Left lung (tissue), 10 donors: ENCODE data around the gene HSBP1L1. TPM values are rescaled to one million over a fixed set of nuclear protein-coding genes. Genes with fewer than 3 reads are reported as not detected.
A peak's percentile ranks its signal among the peaks of the same experiment; 100 is the strongest.

ENCODE experiments used
- ATAC-seq: fragments of 200-7000 bp; cut with Tn5 transposase; one replicate; pipeline ENCODE4 v1.9.1; 2020; ENCODE audit warnings: moderate library complexity
- DNase-seq, 4 donors: peaks; one replicate each; pipeline ENCODE4 v3.0.0-alpha.2; 2013 to 2020
- H3K27ac ChIP-seq, 2 donors: fragments of 200-600 bp; sonication (generic) in 1 of 2; one replicate each; pipeline versions ENCODE4 v1.5.0 to v1.8.0; 2020 to 2021
- H3K27me3 ChIP-seq, 2 donors: fragments of 200-600 bp; sonication (generic) in 1 of 2; one replicate each; pipeline versions ENCODE4 v1.5.0 to v1.8.0; 2020 to 2021
- H3K36me3 ChIP-seq, 2 donors: fragments of 200-600 bp; sonication (generic) in 1 of 2; one replicate each; pipeline versions ENCODE4 v1.5.0 to v1.8.0; 2020 to 2021
- H3K4me1 ChIP-seq, 2 donors: fragments of 200-600 bp; one replicate each; pipeline ENCODE4 v1.8.0; 2021
- H3K4me3 ChIP-seq, 2 donors: fragments of 200-600 bp; sonication (generic) in 1 of 2; one replicate each; pipeline versions ENCODE4 v1.5.0 to v1.8.0; 2020 to 2021; ENCODE audit warnings: mild to moderate bottlenecking in 1 of 2
- H3K9me3 ChIP-seq, 2 donors: fragments of 200-600 bp; sonication (generic) in 1 of 2; one replicate each; pipeline versions ENCODE4 v1.5.0 to v1.8.0; 2020 to 2021
- CTCF ChIP-seq, 2 donors: fragments of 200-600 bp; sonication (generic) in 1 of 2; IDR thresholded peaks; one replicate each; pipeline versions ENCODE4 v1.5.0 to v1.8.0; 2021; ENCODE audit warnings: antibody characterized with exemption in 2 of 2
- intact Hi-C, 2 donors: fragments of 100-400 bp; cut with DNase I; formaldehyde crosslinking; loops; one replicate each; pipeline versions ENCODE4 v1.11.2 to v1.14.2; 2022
- polyA plus RNA-seq, 6 donors: library from polyadenylated mRNA; unstranded; fragments of 120-200 nt; gene quantifications; one replicate each; pipeline ENCODE4 v1.2.1, GENCODE V29; 2013; ENCODE audit not compliant: insufficient read length in 6 of 6
- total RNA-seq, 2 donors: library from RNA; stranded (reverse); fragmentation: NEBNext Ultra II Directional; extraction: Animal tissue kit (Norgen Biotek cat#: 25700); gene quantifications; one replicate each; pipeline ENCODE4 v1.2.1, GENCODE V29; 2021
- donor health status: DM: no; HTN: yes; CAD: no.
- donor health status: DM: no; HTN: no; CAD: no.

The HSBP1L1 gene
- total and polyA plus RNA-seq, 8 donors, result 21.7 to 38.5 (median 26.5) TPM

GRCh38 chr18:79949697-79950487 is 14.6 kb upstream of the HSBP1L1 start:
- no peak for TF ChIP-seq CTCF (IDR thresholded peaks at IDR 0.05)
- peak overlapping the region; percentile 70 to 80 for H3K27ac ChIP-seq
- peak; percentile 4 for ATAC-seq
- DNase-seq, result peak in 2 of 4 donors; percentile 73 to 87
- peak overlapping the region; percentile 54 to 79 for H3K4me3 ChIP-seq
- no peaks in the 10 kb centered on the region for H3K9me3 ChIP-seq
- H3K36me3 ChIP-seq, result peaks cover 0 to 9% of the 10 kb centered on the region in 2 donors
- intact Hi-C loops, result no loop called here
- H3K27me3 ChIP-seq, result peaks cover 0 to 7% of the 10 kb centered on the region in 2 donors
- peaks cover 31 to 48% of the 10 kb centered on the region in 2 donors for H3K4me1 ChIP-seq

- peak overlapping the region; percentile 54 to 79 for H3K4me3 ChIP-seq
- intact Hi-C loops, result no loop called here
- peaks cover 0 to 9% of the 10 kb centered on the region in 2 donors for H3K36me3 ChIP-seq
- ATAC-seq, result peak; percentile 20
- peaks cover 26 to 48% of the 10 kb centered on the region in 2 donors for H3K4me1 ChIP-seq
- TF ChIP-seq CTCF (IDR thresholded peaks at IDR 0.05), result no peak
- H3K27ac ChIP-seq, result peak overlapping the region; percentile 70 to 80
- H3K27me3 ChIP-seq, result peaks cover 0 to 7% of the 10 kb centered on the region in 2 donors
- no peaks in the 10 kb centered on the region for H3K9me3 ChIP-seq
- DNase-seq, result peak in 2 of 4 donors; percentile 52 to 90
Observed at GRCh38 chr18:79950515-79951341, 13.7 kb upstream of the HSBP1L1 start.

GRCh38 chr18:79951545-79952455 is 12.6 kb upstream of the HSBP1L1 start, which contains the start of gene SLC66A2:
TSS of gene SLC66A2 (minus strand) at chr18:79951653. CDS start at chr18:79950926, 727 bp downstream.
- H3K36me3 ChIP-seq, result peaks cover 0 to 4% of the 10 kb centered on the region in 2 donors
- peak within 1 kb of the TSS; percentile 70 to 80 for H3K27ac ChIP-seq
- no peak for TF ChIP-seq CTCF (IDR thresholded peaks at IDR 0.05)
- no peaks in the 10 kb centered on the region for H3K9me3 ChIP-seq
- H3K4me3 ChIP-seq, result peak within 1 kb of the TSS; percentile 79 to 91
- DNase-seq (peak; percentile 84 to 99 (median 94)), ATAC-seq (peak; percentile 84)
- peaks cover 26 to 38% of the 10 kb centered on the region in 2 donors for H3K4me1 ChIP-seq
- H3K27me3 ChIP-seq, result peaks cover 0 to 7% of the 10 kb centered on the region in 2 donors
- intact Hi-C loops, result no loop called here

GRCh38 chr18:79952456-79952995 is 11.9 kb upstream of the HSBP1L1 start:
- Histone ChIP-seq H3K36me3 (no peaks in the 10 kb centered on the region), H3K4me3 (peak overlapping the region; percentile 79 to 91), H3K4me1 (peaks cover 26 to 33% of the 10 kb centered on the region in 2 donors), H3K9me3 (no peaks in the 10 kb centered on the region), H3K27me3 (peaks cover 0 to 7% of the 10 kb centered on the region in 2 donors), H3K27ac (no peak overlapping the region)
- peak in 1 of 4 donors; percentile 87 for DNase-seq
- no peak for TF ChIP-seq CTCF (IDR thresholded peaks at IDR 0.05)
- no peak for ATAC-seq
- intact Hi-C loops, result no loop called here
